ENCODE results near the gene HIVEP2.

HIVEP2 gene

DNA sequence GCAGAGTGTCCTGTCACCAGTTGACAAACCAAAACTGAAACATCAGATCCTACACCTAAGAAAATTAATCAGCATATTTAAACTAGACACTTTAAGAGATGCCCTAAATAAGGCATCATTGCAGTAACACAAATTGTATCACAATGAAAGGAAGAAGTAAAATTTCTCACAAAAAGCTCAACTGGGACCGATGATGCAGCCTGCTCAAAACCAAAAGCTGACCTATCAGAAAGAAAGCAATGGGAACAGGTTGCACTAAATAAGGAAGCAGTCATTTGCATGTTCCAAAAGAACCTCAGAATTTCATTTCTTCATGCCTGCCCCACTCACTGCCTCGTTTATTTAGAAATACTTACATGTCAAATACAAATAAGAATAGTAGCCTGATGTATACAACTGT is 12.1 kb downstream of the HIVEP2 start:
- no peak for DNase-seq (ENCODE audit: low read depth)
- TF ChIP-seq, protein P1, sequence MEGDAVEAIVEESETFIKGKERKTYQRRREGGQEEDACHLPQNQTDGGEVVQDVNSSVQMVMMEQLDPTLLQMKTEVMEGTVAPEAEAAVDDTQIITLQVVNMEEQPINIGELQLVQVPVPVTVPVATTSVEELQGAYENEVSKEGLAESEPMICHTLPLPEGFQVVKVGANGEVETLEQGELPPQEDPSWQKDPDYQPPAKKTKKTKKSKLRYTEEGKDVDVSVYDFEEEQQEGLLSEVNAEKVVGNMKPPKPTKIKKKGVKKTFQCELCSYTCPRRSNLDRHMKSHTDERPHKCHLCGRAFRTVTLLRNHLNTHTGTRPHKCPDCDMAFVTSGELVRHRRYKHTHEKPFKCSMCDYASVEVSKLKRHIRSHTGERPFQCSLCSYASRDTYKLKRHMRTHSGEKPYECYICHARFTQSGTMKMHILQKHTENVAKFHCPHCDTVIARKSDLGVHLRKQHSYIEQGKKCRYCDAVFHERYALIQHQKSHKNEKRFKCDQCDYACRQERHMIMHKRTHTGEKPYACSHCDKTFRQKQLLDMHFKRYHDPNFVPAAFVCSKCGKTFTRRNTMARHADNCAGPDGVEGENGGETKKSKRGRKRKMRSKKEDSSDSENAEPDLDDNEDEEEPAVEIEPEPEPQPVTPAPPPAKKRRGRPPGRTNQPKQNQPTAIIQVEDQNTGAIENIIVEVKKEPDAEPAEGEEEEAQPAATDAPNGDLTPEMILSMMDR (IDR thresholded peaks at IDR 0.05; ENCODE audit: low read length, missing control alignments), result no peak
- no peak overlapping the region for H3K4me3 ChIP-seq (replicated peaks; ENCODE audit: low read depth, low read length)

DNA sequence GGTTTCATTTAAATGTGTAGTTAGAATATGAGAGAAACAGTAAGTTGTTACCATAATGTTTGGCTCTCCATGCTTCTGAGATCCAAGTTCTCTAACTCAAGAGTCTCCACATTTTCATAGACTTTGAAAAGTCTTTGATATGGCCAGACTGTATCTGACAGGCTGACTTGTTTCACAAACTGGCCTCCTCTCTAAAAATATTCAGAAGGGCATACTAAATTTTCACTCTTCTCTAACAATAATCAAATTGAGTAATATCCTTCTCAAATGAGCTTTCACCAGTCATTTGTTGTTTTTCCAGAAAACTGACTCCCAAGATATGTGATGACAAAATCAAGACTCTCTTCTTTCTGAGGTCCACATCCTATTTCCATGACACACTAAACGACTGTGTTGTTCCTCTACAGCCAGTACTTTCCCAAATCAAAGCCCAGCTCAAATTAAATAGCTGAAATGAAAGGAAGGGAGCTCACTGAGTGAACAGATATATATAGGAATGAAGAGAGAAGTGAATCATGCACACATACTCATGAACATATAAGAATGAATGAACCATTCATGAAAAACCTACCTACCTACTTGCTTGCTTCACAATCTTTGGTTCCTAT is 15.1 kb downstream of the HIVEP2 start:
- TF ChIP-seq, protein P1 (IDR thresholded peaks at IDR 0.05; ENCODE audit: low read length, missing control alignments), result no peak
- H3K4me3 ChIP-seq (replicated peaks; ENCODE audit: low read depth, low read length), result no peak overlapping the region
- DNase-seq (ENCODE audit: low read depth), result peak; percentile 63

DNA sequence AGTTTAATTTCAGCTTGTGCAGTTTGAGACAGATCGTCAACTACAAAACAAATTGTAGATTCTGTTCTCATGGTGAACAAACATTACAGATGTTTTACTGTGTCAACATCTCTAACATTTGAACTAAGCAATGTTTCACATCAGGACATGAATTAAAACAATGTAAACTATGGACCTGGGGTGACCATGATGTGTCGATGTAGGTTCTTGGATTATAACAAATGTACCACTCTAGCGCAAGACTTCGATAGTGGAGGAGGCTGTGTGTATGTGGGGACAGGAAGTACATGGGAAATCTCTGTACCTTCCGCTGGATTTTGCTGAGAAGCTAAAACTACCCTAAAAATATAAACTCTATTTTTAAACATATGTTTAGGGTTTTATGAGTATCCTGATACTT is 17.1 kb downstream of the HIVEP2 start:
- TF ChIP-seq, protein P1 (IDR thresholded peaks at IDR 0.05; ENCODE audit: low read length, missing control alignments), result no peak
- DNase-seq (ENCODE audit: low read depth), result peak; percentile 45

DNA sequence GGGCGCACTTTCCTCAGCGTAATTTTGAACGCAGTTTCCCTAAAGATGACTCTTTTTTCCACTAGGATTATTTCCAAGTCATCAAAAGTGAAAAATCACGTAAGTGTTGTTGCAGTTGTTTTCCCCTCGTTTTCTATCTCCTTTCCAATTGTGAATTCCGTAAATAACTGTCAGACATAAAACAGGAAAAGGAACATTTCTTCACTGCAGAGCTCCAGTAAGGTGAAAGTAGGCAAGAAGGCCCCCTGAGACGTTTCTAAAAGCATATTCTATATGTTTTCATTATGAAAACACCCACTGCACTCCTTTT is 17.8 kb downstream of the HIVEP2 start:
- DNase-seq (ENCODE audit: low read depth), result no peak
- peak overlapping the region; percentile 55 for H3K4me3 ChIP-seq (replicated peaks; ENCODE audit: low read depth, low read length)
- TF ChIP-seq, protein P1 (IDR thresholded peaks at IDR 0.05; ENCODE audit: low read length, missing control alignments), result no peak

More for the DNA sequence above, 17.1 kb downstream of the HIVEP2 start:
- peak overlapping the region; percentile 55 for H3K4me3 ChIP-seq (replicated peaks; ENCODE audit: low read depth, low read length)

DNA sequence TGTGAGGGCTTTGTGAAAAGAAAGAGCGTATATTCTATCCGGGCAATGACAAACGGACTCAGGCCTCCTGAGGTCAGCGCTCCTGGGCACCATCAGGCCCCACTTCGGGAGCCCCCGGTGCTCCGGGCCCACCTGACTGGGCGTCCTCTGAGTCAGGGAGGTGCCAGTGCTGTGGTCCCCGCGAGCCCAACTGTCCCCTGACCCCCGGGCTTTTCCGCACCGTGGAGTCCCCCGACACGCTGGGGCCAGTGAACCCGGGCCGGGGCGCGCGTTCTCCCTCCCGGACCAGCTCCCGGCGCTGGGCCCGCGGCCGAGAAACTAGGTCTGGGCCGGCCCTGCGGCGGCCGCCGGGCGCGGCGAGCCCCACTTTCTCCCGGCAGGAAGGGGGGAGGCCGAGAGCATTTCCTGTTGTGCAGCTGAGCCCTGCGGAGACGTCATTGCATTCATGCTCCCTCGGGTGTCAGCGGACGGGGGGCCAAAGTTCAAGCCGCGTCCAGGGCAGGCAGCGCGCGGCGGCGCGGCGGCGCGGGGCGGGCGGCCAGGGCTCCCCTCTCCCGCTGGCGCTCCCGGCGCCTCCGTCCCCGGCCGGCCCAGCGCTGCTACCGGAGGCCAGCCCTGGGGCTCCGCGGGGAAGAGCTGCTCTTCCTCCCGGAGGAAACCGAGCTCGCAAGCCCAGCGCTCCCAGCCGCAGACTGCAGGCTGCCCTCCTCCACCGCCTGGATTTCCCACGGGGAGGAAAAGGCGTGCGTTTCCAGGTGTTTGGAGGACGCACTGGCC is 18.3 kb downstream of the HIVEP2 start:
- H3K4me3 ChIP-seq (replicated peaks; ENCODE audit: low read depth, low read length), result peak overlapping the region; percentile 55
- TF ChIP-seq, protein P1 (IDR thresholded peaks at IDR 0.05; ENCODE audit: low read length, missing control alignments), result no peak
- peak; percentile 95 for DNase-seq (ENCODE audit: low read depth)

DNA sequence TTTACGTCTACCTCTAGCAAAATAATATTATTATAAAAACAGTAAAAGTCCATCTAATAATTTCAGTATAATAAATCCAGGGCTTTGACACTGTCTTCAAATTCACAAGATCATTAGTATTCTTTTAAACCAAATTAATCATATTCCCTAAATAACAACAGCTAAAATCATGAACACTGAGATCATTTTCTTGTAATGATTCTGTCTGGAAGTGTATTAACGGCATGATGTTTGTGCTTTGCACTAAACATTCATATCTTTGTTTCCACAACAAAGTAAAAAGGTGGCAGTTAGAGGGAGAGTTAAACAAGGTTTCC is 18.8 kb downstream of the HIVEP2 start:
- TF ChIP-seq, protein P1 (IDR thresholded peaks at IDR 0.05; ENCODE audit: low read length, missing control alignments), result no peak
- no peak for DNase-seq (ENCODE audit: low read depth)
- peak overlapping the region; percentile 39 for H3K4me3 ChIP-seq (replicated peaks; ENCODE audit: low read depth, low read length)
